GM12892 (cell line): ENCODE measurements around the gene MSX1.

Experiments used
- DNase-seq: peaks from one replicate; pipeline ENCODE4 v3.0.0; 2011; ENCODE audit not compliant: insufficient read length
- FAIRE-seq: peaks from 2 replicates; lab custom pipeline; 2011; peaks lifted over from hg19 to GRCh38; lab: Jason Lieb, UNC
- POLR2A ChIP-seq: IDR thresholded peaks from 2 replicates; pipeline ENCODE4 v1.6.1; 2011; ENCODE audit warnings: low read depth, low read length, control low read depth
- POLR2AphosphoS5 ChIP-seq: IDR thresholded peaks from 2 replicates; pipeline ENCODE4 v1.6.1; 2011; ENCODE audit warnings: low read depth, low read length, control low read depth
- TAF1 ChIP-seq: IDR thresholded peaks from 2 replicates; pipeline ENCODE4 v1.6.1; 2011; ENCODE audit warnings: low read depth, mild to moderate bottlenecking, control low read depth, low read length, borderline replicate concordance

MSX1 gene

GRCh38 chr4:4859799-4860599 lies 534 bp downstream of the MSX1 start:
- TF ChIP-seq POLR2A (no peak), POLR2AphosphoS5 (no peak), TAF1 (no peak)
- FAIRE-seq (no peak), DNase-seq (no peak)

- TF ChIP-seq POLR2AphosphoS5, result no peak
- TF ChIP-seq POLR2A, result no peak
- no peak for TF ChIP-seq TAF1
- no peak for FAIRE-seq
- no peak for DNase-seq
Observed at GRCh38 chr4:4860600-4861389, 1.3 kb downstream of the MSX1 start.

- no peak for FAIRE-seq
- TF ChIP-seq POLR2A, result no peak
- no peak for TF ChIP-seq POLR2AphosphoS5
- no peak for TF ChIP-seq TAF1
Observed at GRCh38 chr4:4861390-4862018, 2.0 kb downstream of the MSX1 start.

GRCh38 chr4:4862071-4862551 lies 2.6 kb downstream of the MSX1 start:
- FAIRE-seq (no peak), DNase-seq (no peak)
- TF ChIP-seq POLR2AphosphoS5 (no peak), TAF1 (no peak), POLR2A (no peak)

More at GRCh38 chr4:4861390-4862018, 2.0 kb downstream of the MSX1 start:
- DNase-seq, result no peak

GRCh38 chr4:4862665-4863482 lies 3.4 kb downstream of the MSX1 start:
- DNase-seq (no peak), FAIRE-seq (no peak)
- no peak for TF ChIP-seq POLR2AphosphoS5
- no peak for TF ChIP-seq TAF1
- no peak for TF ChIP-seq POLR2A

GRCh38 chr4:4864443-4864939 lies 5.0 kb downstream of the MSX1 start:
- FAIRE-seq, result no peak
- no peak for DNase-seq
- TF ChIP-seq POLR2AphosphoS5 (no peak), TAF1 (no peak)

- FAIRE-seq, result no peak
- TF ChIP-seq POLR2A, result no peak
- no peak for DNase-seq
Observed at GRCh38 chr4:4864940-4865704, 5.7 kb downstream of the MSX1 start.

GRCh38 chr4:4865705-4866123 lies 6.2 kb downstream of the MSX1 start:
- TF ChIP-seq POLR2A, result no peak
- TF ChIP-seq POLR2AphosphoS5, result no peak
- TF ChIP-seq TAF1, result no peak
- no peak for FAIRE-seq
- DNase-seq, result no peak

- DNase-seq (no peak), FAIRE-seq (no peak)
- TF ChIP-seq POLR2A (no peak), POLR2AphosphoS5 (no peak), TAF1 (no peak)
Observed at GRCh38 chr4:4866124-4866865, 6.8 kb downstream of the MSX1 start.
